ENCODE data around the gene GAGE13.
"Not testable (repeated sequence)": the region's sequence is repeated elsewhere in the genome, so short reads cannot be mapped to it uniquely, and the experiment has no call there.

The GAGE13 gene

DNA sequence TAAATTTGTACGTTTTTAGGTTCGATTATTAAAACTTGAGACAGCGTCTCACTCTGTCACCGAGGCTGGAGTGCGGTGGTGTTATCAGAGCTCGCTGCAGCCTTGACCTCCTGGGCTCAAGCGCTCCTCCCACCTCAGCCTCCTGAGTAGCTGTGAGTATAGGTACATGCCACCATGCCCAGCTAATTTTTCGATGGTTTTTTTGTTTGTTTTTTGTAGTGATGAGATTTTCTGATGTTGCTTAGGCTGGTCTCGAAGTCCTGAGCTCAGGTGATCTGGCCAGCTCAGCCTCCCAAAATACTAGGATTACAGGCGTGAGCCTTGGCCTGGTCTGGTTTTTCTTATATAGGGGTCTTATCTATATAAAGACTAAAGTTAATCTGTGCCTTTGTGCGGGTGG, 961 bp upstream of the GAGE13 start:
- not testable (repeated sequence) for H3K4me3 ChIP-seq (ENCODE audit: low read depth, low read length)

DNA sequence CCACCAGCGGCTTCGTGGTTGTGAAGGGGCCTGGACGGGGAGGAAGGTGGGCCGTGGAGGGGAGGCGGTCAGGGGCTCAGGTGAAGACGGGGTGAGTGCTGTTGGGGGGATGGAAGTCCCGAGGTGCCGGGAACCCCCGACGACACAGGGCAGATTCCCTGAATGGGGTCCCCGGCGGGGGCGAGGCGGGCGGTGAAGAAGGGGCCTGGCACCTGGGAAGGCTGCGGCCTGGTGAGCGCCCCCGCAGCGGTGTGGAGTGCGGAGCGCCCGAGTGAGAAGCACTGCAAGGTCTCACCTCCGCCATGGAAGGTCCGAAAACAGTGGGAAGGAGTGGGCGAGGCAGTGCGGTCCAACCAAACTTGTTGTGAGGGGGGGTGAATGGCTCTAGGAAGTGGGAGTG, 459 bp downstream of the GAGE13 start:
- not testable (repeated sequence) for H3K4me3 ChIP-seq (ENCODE audit: low read depth, low read length)

DNA sequence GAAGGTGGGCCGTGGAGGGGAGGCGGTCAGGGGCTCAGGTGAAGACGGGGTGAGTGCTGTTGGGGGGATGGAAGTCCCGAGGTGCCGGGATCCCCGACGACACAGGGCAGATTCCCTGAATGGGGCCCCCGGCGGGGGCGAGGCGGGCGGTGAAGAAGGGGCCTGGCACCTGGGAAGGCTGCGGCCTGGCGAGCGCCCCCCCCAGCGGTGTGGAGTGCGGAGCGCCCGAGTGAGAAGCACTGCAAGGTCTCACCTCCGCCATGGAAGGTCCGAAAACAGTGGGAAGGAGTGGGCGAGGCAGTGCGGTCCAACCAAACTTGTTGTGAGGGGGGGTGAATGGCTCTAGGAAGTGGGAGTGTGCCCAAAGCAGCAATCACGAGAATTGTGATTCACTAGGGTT, 10.1 kb downstream of the GAGE13 start:
- H3K4me3 ChIP-seq (ENCODE audit: low read depth, low read length): not testable (repeated sequence)

DNA sequence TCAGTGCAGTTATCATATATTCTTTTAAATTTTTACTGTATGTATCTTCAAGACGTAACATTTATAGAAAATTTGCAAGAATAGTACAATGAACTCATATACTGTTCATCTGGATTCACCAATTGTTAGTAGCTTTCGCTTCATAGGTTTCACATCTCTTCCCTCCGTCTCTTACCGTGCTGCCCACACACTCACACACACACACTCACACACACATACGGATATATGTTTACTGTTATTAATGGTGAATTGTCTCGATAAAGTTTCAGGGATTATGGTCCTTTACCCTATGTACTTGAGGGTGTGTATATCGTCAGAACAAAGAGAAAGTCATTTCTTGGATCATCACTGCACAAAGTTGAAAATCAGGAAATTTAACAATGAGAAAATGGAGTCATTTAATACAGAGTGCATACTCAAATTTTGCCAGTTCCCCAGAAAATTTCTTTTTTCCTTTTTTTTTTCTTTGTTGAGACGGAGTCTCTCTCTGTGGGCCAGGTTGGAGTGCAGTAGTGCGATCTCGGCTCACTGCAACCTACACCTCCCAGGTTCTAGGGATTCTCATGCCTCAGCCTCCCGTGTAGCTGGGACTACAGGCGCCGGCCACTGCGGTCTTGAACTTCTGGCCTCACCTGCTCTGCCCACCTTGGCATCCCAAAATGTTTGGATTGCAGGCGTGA, 13.3 kb downstream of the GAGE13 start:
- not testable (repeated sequence) for H3K4me3 ChIP-seq (ENCODE audit: low read depth, low read length)

DNA sequence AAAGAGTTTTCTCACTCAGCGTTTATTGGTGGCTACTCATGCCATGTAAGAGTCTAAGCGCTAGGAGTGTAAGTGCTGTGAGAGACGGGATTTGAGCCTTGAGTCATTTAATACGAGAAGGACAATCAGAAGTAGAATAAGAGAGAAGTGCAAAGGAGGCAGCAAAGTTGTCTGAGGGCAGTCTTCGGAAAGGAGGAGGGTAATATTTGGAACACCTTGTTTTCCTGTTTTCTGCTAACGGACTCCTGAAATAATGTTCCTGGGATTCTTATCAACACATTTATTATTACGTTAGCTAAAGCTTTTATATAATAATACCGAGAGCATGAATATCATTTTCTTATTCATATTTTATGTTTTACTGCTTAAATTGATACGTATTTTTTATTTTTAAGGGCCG, 14.0 kb downstream of the GAGE13 start:
- not testable (repeated sequence) for H3K4me3 ChIP-seq (ENCODE audit: low read depth, low read length)

DNA sequence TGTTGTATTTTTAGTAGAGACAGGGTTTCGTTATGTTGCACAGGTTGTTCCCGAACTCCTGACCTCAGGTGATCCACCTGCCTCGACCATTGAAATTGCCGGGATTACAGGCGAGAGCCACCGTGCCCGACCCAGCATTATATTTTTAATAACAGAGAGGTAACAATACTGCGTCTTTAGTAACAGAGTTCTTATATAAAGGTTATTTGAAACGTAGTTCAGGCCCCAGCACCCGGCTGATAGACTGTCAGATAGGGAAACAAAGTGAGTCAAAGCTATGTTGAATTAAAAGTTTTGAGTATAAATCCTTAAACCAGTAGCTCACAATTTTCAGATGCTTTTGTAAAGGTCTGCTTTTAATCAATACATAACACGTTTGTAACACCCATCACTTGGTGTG, 14.8 kb downstream of the GAGE13 start:
- not testable (repeated sequence) for H3K4me3 ChIP-seq (ENCODE audit: low read depth, low read length)
